ENCODE measurements around the gene SOHLH1. TPM values are rescaled to one million over a fixed set of nuclear protein-coding genes. Genes with fewer than 3 reads are reported as not detected.

Gene SOHLH1
- total RNA-seq, 1 experiment from 2014 or later: not detected

DNA sequence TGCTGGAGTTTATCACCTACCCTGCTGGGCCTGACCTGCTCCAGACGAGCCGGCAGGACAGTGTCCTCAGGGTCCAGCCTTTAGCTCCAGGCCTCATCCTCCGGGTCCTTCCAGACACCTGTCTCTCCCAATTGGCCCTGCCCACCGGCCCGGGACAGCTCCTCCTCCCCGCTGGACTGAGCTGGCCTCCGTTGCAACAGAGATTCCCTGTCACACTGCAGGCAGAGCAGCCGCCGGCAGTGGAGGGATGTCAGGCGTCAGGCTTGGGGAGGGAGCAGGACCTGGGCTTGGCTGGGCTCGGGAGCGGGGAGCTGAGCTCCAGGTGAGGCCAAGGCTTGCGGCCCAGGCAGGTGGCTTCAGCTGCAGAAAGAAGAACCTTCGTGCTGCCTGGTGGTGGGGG lies 4.4 kb upstream of the SOHLH1 start:
- DNase-seq (ENCODE audit: low read depth): no peak

DNA sequence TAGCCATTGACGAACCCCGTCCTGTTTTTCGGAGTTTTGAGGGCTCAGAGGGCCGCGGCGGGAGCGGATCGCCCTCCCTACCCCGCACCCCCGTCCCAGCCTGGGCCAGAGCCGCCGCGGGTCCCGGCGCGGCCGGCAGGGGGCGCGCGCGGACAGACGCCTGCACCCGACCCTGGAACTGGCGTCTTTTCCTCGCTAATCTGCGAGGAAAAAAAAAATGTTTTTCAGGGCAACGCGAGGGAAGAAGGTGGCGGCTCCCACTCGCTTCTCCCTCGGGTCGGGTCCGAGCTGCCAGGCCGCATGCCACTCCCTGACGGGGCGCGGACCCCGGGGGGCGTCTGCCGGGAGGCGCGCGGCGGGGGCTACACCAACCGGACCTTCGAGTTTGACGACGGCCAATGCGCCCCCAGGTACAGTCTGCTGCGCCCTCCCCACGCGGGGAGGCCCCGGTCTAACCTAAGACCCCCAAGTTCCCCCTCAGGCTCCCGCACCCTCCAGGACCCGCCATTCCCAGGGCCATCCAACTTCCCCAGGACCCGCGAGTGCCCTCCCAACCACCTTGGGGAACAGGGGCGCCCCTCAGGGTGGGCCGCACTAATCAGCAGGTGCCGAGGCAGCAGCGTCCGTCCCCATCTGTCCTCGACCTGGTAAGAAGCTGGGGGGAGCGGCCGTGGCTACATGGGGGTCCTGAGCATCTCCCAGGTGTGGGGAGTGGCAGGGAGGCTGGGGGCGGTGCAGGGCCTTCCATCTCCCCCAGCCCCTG lies 2.9 kb upstream of the SOHLH1 start, which contains the start of gene KCNT1:
Gene KCNT1 (plus strand): TSS at position 227 of the 763 bp plus-strand sequence. CDS start 74 bp downstream, at position 301.
- peak; percentile 21 for DNase-seq (ENCODE audit: low read depth)

DNA sequence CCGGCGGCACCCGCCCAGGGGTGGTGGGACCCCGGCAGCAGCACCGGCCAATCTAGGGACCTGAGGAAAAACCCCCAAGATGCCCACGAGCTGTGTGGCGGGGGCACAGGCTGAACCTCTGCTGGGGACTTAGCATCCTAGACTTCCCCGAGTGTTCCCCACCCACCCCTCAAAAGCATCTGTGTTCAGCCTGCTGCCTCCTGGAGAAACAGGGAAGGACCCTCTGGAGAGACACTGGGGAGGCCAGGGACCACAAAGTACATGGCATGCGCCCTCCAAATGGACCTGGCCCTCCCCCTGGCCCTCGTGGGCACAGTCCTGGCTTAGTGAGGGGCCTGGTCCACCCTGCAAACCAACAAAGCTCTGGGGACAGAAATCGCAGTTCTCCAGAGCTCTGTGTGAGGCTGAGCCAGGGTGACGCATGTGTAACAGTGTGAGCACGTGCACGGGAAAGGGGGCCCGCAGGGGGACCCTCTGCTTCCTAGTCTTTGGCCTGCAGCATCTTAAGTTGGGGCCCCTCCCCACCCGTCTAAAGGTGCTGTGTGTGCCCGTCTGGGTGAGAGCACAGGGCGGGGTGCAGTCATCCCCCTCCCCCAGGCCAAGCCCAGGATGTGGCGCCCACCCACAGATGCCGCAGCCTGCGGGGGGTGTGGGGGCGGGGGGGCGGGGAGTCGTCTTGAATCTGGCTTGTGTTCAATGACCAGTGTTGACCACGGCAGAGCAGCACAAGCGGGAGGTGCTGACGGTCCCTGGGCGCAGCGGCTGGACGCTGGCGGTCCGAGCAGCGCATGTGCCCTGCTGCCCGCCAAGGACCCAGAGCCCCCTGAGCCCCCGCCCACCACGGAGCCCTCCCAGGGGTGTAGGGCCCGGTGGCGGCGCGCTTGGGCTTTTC lies 2.0 kb upstream of the SOHLH1 start:
- DNase-seq (ENCODE audit: low read depth): no peak

DNA sequence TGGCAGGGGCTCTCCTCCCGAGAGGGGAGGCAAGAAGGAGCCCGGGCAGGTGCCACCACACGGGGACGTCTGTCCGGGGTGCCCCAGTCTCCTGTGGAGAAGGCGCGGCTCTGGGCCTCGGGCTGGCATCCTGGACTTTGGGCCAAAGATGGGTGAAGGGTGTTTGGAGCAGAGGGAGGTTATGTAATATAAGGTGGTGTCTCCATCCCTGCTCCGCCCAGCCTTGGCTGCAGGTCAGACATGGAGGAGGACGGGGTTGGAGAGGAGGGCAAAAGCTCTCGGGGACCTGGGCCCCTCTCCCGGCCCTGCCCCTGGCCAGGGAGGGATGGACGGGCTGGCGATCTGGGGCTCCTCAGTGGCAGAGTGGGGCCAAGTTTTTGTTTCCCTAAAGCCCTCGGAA lies 1.2 kb upstream of the SOHLH1 start:
- no peak for DNase-seq (ENCODE audit: low read depth)

DNA sequence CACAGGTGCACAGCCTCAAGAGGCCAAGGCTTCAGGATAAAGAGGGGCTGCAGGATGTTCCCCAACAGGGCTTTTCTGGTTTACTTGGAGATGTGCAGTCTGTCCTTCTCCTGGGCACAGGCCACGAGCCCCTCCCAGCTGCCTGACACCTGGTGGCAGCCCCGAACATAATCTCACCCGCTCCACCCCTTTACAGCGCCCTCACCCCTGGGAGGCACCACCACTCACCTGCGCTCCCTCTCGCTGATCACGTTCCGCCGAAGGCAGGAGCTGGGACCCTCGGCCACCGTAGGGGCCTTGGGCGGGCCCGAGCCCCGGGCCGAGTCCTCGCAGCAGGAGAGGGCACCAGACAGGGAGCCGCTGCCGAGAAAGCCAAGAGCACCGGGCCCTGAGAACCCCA lies 514 bp downstream of the SOHLH1 start:
- no peak for DNase-seq (ENCODE audit: low read depth)

DNA sequence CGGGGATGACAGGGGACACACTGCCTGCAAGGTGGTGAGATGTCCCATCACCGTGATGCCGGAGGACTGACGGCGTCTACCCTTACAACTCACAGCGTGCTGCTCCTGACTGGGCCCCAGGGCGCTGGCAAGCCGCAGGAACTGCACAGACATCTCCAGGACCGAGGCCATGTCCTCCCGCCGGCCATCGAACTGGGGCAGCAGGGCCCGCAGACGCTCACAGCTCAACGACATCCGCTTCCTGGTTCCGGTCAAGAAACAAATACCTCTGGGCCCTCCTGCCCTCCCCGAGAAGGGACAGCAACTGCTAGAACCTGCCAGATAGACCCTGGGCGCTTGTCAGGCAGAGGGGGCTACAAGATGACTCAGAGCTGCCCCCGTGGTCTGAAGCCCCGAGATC lies 1.0 kb downstream of the SOHLH1 start:
- DNase-seq (ENCODE audit: low read depth): no peak

DNA sequence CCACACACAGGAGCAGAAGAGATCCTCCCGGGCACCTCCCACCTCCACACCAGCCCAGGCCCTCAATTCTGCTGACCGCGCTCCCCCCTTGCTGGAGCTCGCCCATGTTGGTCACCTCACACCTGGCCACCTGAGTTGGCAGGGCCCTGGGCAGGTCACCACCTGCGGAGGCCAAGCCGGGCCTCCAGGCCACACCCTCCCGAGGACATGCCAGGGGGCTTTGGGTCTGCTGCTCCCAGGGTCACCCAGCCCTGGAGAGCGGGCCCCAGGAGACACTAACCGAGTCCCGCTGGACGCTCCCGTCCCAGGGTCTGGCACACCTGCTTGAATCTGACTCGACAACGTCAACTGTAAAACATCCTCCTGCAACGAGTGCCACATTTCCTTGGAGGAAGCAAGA lies 2.1 kb downstream of the SOHLH1 start:
- no peak for DNase-seq (ENCODE audit: low read depth)

DNA sequence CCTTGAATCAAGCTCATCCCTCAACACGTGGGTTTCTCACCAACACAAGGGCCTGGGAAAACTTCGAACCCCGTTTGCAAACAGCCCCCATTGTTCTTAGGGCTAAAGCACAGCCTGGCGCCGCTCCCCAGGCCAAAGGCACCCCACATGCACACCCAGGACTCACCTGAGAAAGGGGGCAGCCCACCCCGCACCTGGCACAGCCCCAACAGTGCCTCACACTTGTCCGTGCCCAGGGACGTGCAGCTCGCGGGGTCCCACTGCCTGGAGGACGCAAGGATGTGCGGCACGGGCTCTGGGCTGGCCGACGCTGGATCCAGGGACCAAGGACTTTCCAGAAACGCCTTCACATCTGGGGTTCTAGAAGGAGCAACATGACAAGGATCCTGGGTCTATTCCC lies 2.8 kb downstream of the SOHLH1 start:
- DNase-seq (ENCODE audit: low read depth): no peak

DNA sequence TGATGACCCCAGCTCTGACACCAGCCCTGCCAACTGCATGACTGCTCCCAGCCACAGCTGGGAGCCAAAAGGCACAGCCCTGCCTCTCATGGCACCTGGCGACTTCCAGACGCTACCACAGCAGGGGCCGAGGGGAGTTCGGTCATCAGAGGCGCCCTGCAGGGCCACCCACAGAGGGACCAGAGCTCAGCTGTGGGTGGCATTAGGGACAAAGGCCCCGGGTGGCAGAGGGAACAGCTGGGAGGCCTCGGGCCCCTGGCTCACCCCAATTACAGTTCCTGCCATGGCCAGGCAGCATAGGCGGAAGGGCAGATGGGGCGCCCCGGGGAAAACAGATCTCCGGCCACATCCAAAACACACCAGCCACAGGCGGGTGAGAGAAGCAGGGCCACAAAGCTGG lies 3.6 kb downstream of the SOHLH1 start:
- DNase-seq (ENCODE audit: low read depth): no peak

DNA sequence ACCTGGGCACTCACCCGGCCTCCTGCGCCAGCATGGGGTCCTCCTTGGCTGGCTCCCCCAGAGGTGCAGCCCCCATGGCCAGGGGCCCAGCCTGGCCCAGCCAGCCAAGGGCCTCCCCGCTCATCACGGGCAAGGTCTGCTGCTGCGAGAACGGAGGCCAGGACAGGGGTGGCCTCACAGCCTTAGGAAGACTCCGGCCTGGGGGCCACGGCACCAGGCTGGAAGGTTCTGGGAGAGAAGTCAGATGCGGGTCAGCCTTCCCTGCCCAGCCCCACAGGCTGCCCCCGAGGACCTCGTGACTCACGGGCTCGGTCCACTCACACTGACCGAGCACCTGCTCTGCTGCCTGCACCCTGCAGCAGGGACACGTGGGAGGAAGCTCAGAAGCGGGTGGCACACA lies 4.2 kb downstream of the SOHLH1 start:
- no peak for DNase-seq (ENCODE audit: low read depth)

DNA sequence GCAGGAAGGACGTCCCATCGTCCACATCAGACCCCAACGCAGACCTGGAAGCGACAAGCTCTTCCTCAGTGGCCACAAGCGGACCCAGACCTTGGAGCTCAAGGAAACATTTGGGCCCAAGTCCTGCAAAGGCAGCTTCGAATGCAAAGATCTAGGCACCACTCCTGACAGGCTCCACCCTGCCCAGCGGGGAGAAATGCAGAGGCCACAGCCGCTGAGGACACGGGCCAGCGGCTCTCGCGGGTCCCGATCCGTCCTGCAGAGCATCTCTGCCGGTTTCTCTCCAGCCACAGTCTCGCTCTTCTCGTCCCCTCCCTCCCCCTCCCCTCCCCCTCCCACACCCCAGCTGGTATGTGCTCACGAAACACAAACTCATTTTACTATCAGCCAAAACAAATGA lies 4.9 kb downstream of the SOHLH1 start:
- no peak for DNase-seq (ENCODE audit: low read depth)

DNA sequence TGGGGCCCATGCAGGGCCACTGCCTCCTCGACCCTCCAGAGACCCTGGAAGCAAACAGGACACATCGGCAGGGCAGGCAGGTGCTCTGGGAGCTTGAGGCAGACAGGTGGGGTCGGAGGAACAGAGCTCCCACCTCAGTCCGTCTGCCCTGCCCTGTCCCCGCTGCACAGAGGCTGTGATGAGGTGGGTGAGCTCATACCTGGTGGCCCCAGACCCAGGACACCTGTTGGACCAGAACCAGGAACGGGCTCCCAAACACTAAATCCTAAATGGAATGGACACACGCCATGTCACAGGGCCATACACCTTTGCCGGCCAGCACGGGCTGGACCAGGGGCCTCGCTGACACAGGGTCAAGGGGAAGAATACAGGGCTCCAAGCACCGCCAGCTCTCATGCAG lies 5.5 kb downstream of the SOHLH1 start:
- no peak for DNase-seq (ENCODE audit: low read depth)

DNA sequence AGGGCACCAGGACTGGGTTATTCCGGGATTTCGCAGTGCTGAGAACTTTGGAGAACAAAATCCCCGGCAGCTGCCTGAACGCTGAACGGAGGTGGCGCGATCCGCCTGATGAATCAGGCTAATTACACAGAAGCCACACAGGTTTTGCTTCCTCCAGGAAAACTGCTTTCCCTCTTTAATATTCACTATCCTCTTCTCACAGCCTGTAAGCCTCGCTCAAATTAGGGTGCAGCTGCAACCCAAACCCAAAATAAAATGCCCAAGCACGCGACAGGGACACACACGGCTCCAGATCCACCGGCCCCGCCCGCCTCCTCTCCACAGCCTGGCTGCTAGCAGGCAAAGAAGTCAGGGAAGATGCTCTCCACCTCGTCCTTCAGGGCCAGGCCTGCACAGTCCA lies 6.0 kb downstream of the SOHLH1 start:
- no peak for DNase-seq (ENCODE audit: low read depth)

DNA sequence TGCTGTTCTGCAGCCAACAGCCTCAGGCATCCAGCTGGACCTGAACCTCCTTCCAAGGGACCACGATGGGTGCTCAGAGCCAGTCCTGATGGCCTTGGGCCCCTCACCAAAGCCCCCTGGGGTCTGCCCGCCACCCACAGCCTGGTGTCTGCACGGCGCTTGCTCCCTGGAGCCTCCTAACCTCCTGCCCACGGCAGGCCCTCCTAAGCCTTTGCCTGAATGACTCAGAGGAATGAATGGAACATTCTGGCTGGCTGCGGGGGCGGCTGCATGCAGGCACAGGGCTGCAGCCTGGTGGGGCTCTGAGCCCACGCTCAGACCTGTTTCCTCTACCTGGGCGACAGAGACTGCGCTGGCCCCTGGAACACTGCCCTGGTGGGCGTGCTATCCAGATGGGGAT lies 6.9 kb downstream of the SOHLH1 start:
- DNase-seq (ENCODE audit: low read depth): no peak

DNA sequence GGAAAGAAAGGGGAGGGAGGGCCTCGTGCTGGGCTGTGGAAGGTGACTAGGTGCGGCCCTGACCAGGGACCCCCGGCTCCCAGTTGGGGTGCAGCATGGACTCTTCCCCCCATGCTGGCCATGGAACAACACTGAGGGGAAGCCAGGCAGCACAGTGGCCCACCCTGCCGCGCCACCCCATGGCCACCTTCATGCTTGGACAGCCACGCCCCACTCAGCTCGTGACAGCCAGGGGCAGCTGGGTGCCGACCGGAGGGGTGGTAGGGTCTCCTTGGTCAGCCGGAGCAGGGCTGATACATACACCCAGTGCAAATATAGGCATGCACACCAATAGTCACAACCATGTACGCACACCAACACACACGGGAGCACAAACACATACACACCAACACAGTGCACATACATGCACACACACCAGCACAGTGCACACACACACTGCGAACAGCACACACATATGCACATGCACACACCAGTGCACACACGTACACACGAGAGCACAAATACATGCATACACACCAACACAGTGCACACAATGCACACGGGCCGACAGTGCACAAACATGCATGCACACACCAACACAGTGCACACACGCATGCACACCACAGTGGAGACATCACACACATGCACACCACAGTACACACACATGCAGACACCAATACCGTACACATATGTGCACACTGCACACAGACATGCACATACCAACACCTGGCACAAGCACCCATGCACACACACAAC lies 8.3 kb downstream of the SOHLH1 start:
- DNase-seq (ENCODE audit: low read depth): no peak

DNA sequence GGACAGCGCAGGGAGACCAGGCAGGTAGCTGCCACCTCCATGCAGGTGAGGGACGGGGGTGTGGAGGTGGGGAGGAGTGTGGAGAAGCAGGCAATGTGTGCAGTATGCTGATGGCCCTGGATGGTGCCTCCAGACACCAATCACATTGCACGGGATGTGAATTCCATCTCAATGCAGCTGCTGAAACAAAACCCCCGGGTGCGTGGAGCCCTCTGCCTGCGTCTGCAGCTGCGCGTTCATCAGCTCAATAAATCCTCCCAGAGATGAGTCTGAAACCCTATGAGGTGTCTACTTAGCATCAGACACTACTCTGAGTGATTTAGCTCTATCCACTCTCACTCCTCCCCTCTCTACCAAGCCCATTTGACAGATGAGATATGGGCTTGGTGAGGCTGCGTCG lies 10.3 kb downstream of the SOHLH1 start:
- DNase-seq (ENCODE audit: low read depth): no peak

DNA sequence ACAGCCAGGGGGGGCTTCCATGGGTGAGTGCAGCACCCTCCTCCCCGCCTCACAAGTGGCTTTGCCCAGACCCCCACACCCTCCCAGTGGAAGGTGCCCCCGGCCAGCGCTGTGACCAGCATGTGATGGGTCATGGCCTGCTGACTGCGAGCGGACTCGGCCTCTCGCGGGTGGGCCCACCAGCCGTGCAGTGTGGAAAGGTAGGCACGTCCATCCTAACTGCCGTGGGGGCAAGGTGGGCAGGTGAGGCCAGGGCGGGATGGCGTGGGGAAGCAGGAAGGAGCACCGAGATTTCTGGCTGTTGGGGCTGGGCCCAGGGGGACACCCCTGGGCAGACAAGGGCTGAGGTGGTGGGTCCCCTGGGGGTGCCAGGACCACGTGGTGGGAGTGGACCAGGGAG lies 12.1 kb downstream of the SOHLH1 start:
- DNase-seq (ENCODE audit: low read depth): no peak

DNA sequence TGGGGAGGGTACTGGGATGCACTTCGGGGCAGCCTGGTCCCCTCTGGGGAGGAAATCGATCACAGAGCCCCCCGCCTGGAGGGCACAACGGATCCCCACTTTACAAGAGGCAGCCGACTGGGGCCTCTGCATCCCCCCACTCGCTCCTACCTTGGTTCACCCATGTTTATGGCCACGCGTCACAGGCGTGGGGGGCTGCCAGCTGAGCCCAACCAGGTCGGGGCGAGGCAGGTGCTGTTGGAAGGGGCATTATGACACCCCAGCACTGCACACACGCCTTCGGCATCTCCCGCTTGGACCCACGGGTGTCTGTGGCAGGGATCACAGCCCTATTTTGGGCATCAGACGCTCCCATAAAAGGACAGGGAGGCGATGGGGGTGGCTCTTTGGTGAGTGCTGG lies 14.6 kb downstream of the SOHLH1 start:
- DNase-seq (ENCODE audit: low read depth): no peak

DNA sequence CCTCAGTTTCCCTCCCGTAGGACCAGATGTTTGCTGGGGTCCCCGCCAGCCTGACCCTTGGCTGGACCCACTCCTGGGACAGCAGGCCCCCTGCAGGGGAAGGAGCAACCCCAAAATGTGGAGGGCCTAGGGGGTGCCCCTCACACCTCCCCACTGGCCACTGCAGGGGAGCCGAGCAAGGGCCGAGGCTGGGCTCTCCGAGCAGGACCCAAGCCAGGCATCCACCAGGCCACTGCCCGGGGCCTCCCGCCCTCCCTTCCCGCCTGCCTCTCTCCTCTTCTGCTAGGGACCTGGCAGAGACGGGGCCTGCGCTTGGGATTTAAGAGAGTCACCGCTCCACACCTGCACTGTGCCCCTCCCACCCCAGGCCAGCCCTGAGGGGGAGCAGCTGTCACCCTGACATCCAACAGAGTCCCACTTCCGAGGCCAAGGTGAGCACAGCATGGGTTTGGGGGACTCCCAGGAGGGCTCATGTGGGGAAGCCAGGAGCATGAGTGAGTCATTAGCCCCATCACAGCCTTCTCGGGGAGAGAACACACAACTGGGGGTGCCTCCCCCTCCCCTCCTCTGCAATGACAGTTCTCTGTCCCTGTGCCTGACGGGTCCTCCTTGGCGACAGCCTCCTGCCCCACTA lies 15.8 kb downstream of the SOHLH1 start:
- DNase-seq (ENCODE audit: low read depth): no peak

DNA sequence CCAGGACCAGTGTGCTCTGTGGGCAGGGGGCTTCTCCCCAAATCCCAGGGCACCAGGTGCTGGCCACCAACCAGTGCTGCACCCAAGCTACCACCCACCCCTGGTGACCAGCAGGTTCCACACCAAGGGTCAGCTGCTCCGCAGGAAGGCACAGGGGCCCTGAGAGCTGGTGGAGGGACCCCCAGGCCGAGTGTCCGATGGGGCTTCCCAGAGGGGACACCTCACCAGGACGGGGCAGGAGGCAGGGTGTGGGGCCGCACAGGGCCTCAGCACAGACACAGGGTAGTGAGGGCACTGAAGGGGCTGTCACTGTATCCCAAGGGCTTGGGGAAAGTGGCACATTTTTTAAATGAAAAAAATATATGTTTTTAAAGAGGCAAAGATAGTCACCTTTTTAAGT lies 18.1 kb downstream of the SOHLH1 start:
- no peak for DNase-seq (ENCODE audit: low read depth)

DNA sequence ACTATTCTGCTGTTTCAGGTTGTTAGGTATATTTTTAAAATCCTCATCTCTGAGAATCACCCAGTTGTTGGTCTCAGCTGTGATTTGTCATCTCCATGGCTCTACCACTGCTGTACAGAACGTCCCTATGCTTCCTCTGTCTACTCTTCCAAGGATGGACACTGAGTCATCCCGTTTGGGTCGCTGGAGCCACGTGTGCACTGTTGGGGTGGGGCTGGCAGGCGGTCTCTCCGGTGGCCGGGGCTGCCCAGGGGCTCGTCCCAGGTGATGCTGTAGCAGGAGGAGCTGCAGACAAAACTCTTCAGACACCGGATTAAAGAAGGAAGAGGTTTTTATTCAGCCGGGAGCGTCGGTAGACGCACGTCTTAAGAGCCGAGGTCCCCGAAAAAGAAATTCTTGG lies 19.2 kb downstream of the SOHLH1 start:
- peak; percentile 1 for DNase-seq (ENCODE audit: low read depth)

All from RPMI7951 (cell line).